Vagina (tissue), 2 donors: ENCODE results near the gene VTI1A. TPM values are rescaled to one million over a fixed set of nuclear protein-coding genes. Genes with fewer than 3 reads are reported as not detected.

Experiments
- DNase-seq, 2 donors: peaks; one replicate each; pipeline ENCODE4 v3.0.0-alpha.2; 2017; ENCODE audit errors: extremely low spot score in 2 of 2
- H3K27ac ChIP-seq: fragments of 200-600 bp; sonication (generic); one replicate; pipeline ENCODE4 v1.5.1; 2019
- H3K27me3 ChIP-seq: fragments of 200-600 bp; sonication (generic); one replicate; pipeline ENCODE4 v1.5.1; 2019
- H3K36me3 ChIP-seq, 2 donors: fragments of 200-600 bp; sonication (generic); one replicate each; pipeline ENCODE4 v1.5.1; 2017 to 2019
- H3K4me1 ChIP-seq: fragments of 200-600 bp; sonication (generic); one replicate; pipeline ENCODE4 v1.5.1; 2019
- H3K4me3 ChIP-seq, 2 donors: fragments of 200-600 bp; sonication (generic); 1 replicate in 1 of 2; 2 replicates in 1 of 2; pipeline ENCODE4 v1.5.1; 2016 to 2019
- H3K9me3 ChIP-seq: fragments of 200-600 bp; sonication (generic); one replicate; pipeline ENCODE4 v1.5.1; 2019
- CTCF ChIP-seq, 3 experiments: fragments of 450-650 bp in 2 of 3; fragments of 200-600 bp in 1 of 3; sonication (generic) in 1 of 3; IDR thresholded peaks; one replicate each; pipeline ENCODE4 v1.5.1; 2017 to 2019; ENCODE audit warnings: antibody characterized with exemption in 3 of 3, mild to moderate bottlenecking in 2 of 3, moderate library complexity in 2 of 3
- POLR2A ChIP-seq, 2 donors: fragments of 450-650 bp; IDR thresholded peaks; one replicate each; pipeline ENCODE4 v1.6.1; 2017; ENCODE audit warnings: antibody characterized with exemption in 2 of 2, mild to moderate bottlenecking in 2 of 2, moderate library complexity in 2 of 2
- POLR2AphosphoS5 ChIP-seq, 2 donors: sonication (generic); formaldehyde crosslinking; IDR thresholded peaks; one replicate each; pipeline ENCODE4 v1.9.0; 2017; ENCODE audit warnings: antibody characterized with exemption in 2 of 2, mild to moderate bottlenecking in 2 of 2, low read depth in 1 of 2; ENCODE audit not compliant: insufficient read depth in 1 of 2
- intact Hi-C: fragments of 100-400 bp; cut with DNase I; formaldehyde crosslinking; loops from one replicate; pipeline ENCODE4 v1.15.1; 2023
- total RNA-seq: library from RNA; depleted of rRNA; stranded (reverse); fragments of >200 nt; gene quantifications from one replicate; pipeline ENCODE4 v1.2.3, GENCODE V29; 2016

Gene VTI1A
- total RNA-seq, 1 donor from 2014 or later = 49.1 TPM

- no peak for TF ChIP-seq CTCF (IDR thresholded peaks at IDR 0.05)
- TF ChIP-seq POLR2A (IDR thresholded peaks at IDR 0.05) = no peak
- no peak for TF ChIP-seq POLR2AphosphoS5 (IDR thresholded peaks at IDR 0.05; ENCODE audit: insufficient read depth in 1 of 2, low read depth in 1 of 2)
- no peaks in the 10 kb centered on the region for H3K9me3 ChIP-seq
- no peak for DNase-seq
Measured at GRCh38 chr10:112653851-112654250, 206.8 kb downstream of the VTI1A start.

GRCh38 chr10:112654794-112655193 lies 207.8 kb downstream of the VTI1A start:
- Histone ChIP-seq H3K4me3 (no peak overlapping the region), H3K9me3 (no peaks in the 10 kb centered on the region), H3K27ac (no peak overlapping the region), H3K4me1 (no peaks in the 10 kb centered on the region), H3K36me3 (no peaks in the 10 kb centered on the region), H3K27me3 (no peaks in the 10 kb centered on the region)
- TF ChIP-seq POLR2A (IDR thresholded peaks at IDR 0.05) = no peak
- no peak for TF ChIP-seq POLR2AphosphoS5 (IDR thresholded peaks at IDR 0.05; ENCODE audit: insufficient read depth in 1 of 2, low read depth in 1 of 2)
- TF ChIP-seq CTCF (IDR thresholded peaks at IDR 0.05) = no peak
- intact Hi-C loops = no loop called here
- no peak for DNase-seq

More at GRCh38 chr10:112653851-112654250, 206.8 kb downstream of the VTI1A start:
- intact Hi-C loops = no loop called here
- Histone ChIP-seq H3K27ac (no peak overlapping the region), H3K4me3 (no peak overlapping the region), H3K27me3 (no peaks in the 10 kb centered on the region), H3K4me1 (no peaks in the 10 kb centered on the region), H3K36me3 (no peaks in the 10 kb centered on the region)

- DNase-seq = no peak
- H3K36me3 ChIP-seq = no peaks in the 10 kb centered on the region
Measured at GRCh38 chr10:112655722-112656121, 208.7 kb downstream of the VTI1A start.

GRCh38 chr10:112658465-112658864 lies 211.4 kb downstream of the VTI1A start:
- Histone ChIP-seq H3K4me3 (no peak overlapping the region), H3K27ac (no peak overlapping the region), H3K27me3 (no peaks in the 10 kb centered on the region), H3K4me1 (no peaks in the 10 kb centered on the region), H3K9me3 (no peaks in the 10 kb centered on the region), H3K36me3 (no peaks in the 10 kb centered on the region)
- intact Hi-C loops = no loop called here
- TF ChIP-seq POLR2A (IDR thresholded peaks at IDR 0.05) = no peak
- no peak for TF ChIP-seq CTCF (IDR thresholded peaks at IDR 0.05)
- no peak for TF ChIP-seq POLR2AphosphoS5 (IDR thresholded peaks at IDR 0.05; ENCODE audit: insufficient read depth in 1 of 2, low read depth in 1 of 2)
- DNase-seq = no peak

More at GRCh38 chr10:112655722-112656121, 208.7 kb downstream of the VTI1A start:
- intact Hi-C loops = no loop called here
- Histone ChIP-seq H3K9me3 (no peaks in the 10 kb centered on the region), H3K27ac (no peak overlapping the region), H3K27me3 (no peaks in the 10 kb centered on the region), H3K4me3 (no peak overlapping the region), H3K4me1 (no peaks in the 10 kb centered on the region)
- TF ChIP-seq POLR2AphosphoS5 (IDR thresholded peaks at IDR 0.05; ENCODE audit: insufficient read depth in 1 of 2, low read depth in 1 of 2) (no peak), POLR2A (IDR thresholded peaks at IDR 0.05) (no peak), CTCF (IDR thresholded peaks at IDR 0.05) (no peak)

- intact Hi-C loops = no loop called here
- no peak overlapping the region for H3K4me3 ChIP-seq
- TF ChIP-seq CTCF (IDR thresholded peaks at IDR 0.05) (no peak), POLR2A (IDR thresholded peaks at IDR 0.05) (no peak), POLR2AphosphoS5 (IDR thresholded peaks at IDR 0.05; ENCODE audit: insufficient read depth in 1 of 2, low read depth in 1 of 2) (no peak)
- no peak for DNase-seq
- H3K4me1 ChIP-seq = no peaks in the 10 kb centered on the region
- no peaks in the 10 kb centered on the region for H3K27me3 ChIP-seq
- no peak overlapping the region for H3K27ac ChIP-seq
- H3K9me3 ChIP-seq = no peaks in the 10 kb centered on the region
- H3K36me3 ChIP-seq = no peaks in the 10 kb centered on the region
Measured at GRCh38 chr10:112658900-112659638, 212.1 kb downstream of the VTI1A start.
